HFF-Myc (cell line): ENCODE measurements around the gene RPS3.
A peak's percentile ranks its signal among the peaks of the same experiment; 100 is the strongest.

ENCODE experiments used
- DNase-seq: peaks from one replicate; pipeline ENCODE4 v3.0.0-alpha.2; 2011; ENCODE audit warnings: low read depth; ENCODE audit errors: extremely low read depth
- H3K4me3 ChIP-seq: replicated peaks from 2 replicates; pipeline ENCODE4 v1.5.1; 2011; ENCODE audit warnings: low read depth, mild to moderate bottlenecking, control low read depth, low read length
- CTCF ChIP-seq: IDR thresholded peaks from 2 replicates; pipeline ENCODE4 v1.5.1; 2012; ENCODE audit warnings: mild to moderate bottlenecking, low read depth, low read length, control low read depth; ENCODE audit errors: missing control alignments

Gene RPS3

DNA sequence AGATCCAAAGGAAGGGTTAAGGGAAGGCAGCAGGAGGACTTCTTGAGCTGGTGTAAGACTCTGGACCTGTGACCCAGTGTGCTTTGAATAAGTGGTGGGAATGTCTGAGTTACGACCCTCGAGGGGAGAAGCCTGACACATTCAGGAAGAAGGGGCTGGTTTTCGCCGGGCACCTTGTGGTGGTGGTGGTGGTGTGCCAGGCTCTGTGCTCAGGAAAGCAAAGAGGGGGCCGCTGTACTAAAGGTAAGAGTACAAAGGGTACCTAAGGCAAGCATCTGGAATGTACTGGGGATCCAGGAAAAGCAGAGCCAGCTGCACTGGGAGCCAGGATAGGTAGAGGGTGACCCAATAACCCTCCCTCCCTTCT is 27.4 kb downstream of the RPS3 start:
- no peak for TF ChIP-seq CTCF
- H3K4me3 ChIP-seq, result no peak overlapping the region

DNA sequence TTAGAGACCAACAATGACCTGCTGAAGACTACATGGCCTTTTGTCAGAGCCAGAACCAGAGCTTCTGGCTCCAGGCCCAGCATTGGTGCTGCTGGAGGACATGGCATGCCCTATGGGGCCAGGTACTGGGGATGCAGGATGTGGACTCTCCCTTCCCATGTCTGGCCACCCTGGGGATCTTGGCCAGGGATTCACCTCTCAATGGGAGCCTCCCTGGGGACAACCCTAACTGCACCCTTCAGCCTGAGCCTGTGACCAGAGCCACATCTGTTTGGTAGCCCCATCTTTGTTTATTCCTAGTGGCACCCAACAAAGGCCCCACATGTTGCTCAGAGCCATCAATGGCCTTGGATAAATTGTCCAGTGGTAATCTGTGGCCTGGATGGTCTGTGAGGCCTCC is 27.9 kb downstream of the RPS3 start:
- no peak overlapping the region for H3K4me3 ChIP-seq
- TF ChIP-seq CTCF, result no peak
- DNase-seq, result no peak

More for the DNA sequence above, 27.4 kb downstream of the RPS3 start:
- DNase-seq, result no peak

DNA sequence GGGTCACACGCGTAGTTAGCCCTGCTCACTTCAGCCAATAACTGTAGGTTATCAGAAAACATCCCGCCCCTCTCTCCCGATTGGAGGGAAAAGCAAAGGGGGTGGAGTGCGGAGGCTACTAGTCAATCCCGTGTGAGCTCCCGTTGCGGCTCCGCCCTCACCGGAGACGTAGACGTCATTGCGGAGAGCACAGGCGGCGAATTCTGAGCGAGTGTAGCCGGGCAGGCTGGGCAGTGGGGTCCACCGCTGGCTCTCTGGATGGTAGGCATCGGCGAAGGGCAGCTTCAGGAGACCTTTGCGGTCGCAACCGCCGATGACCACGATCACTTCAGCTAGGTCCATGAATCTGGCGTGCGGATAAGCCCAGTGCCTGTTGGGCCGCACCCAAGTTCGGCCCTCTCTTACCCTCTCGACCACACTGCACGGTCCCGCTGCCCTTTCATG is 29.0 kb downstream of the RPS3 start:
- peak; percentile 47 for DNase-seq
- TF ChIP-seq CTCF, result no peak
- H3K4me3 ChIP-seq, result no peak overlapping the region; the same call in 1 of the 2 replicates

GRCh38 chr11:75428989-75429640 is 29.8 kb downstream of the RPS3 start:
- no peak overlapping the region for H3K4me3 ChIP-seq
- no peak for TF ChIP-seq CTCF
- no peak for DNase-seq

DNA sequence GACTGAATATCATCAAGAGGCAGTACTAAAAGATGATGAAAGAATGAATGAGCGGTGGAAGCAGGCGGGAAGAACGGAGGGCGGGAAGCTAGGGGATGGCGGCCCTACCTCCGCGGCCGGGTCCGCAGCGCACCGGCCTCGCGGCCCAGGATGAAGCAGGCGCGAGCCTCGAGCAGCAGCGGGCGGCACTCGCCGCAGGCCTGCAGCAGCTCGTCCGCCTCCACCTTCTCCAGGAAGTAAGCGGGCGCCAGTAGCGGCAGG is 30.3 kb downstream of the RPS3 start:
- no peak overlapping the region for H3K4me3 ChIP-seq
- TF ChIP-seq CTCF, result no peak
- no peak for DNase-seq

GRCh38 chr11:75429902-75430713 is 30.8 kb downstream of the RPS3 start:
- TF ChIP-seq CTCF, result no peak
- H3K4me3 ChIP-seq, result peak overlapping the region; percentile 27
- no peak for DNase-seq
